ENCODE results near the gene ZFR.

DNA sequence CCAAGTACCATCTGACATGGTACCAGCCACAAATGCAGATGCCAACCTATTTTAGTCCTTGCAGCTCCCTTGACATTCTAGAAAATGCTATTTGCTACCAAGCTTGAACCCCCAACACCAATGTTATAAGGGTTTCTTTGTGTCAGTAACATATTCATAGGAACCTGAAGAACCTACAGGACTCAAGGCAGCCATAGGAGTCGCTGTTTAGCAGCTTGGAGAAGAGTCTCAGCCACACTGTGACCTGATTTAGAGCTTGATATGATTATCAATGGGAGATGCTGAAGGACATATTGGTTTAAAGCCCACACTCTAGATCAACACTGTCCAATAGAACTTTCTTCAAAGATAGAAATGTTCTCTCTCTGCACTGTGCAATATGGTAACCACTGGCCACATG is 6.4 kb upstream of the ZFR start:
- TF ChIP-seq, protein P1, sequence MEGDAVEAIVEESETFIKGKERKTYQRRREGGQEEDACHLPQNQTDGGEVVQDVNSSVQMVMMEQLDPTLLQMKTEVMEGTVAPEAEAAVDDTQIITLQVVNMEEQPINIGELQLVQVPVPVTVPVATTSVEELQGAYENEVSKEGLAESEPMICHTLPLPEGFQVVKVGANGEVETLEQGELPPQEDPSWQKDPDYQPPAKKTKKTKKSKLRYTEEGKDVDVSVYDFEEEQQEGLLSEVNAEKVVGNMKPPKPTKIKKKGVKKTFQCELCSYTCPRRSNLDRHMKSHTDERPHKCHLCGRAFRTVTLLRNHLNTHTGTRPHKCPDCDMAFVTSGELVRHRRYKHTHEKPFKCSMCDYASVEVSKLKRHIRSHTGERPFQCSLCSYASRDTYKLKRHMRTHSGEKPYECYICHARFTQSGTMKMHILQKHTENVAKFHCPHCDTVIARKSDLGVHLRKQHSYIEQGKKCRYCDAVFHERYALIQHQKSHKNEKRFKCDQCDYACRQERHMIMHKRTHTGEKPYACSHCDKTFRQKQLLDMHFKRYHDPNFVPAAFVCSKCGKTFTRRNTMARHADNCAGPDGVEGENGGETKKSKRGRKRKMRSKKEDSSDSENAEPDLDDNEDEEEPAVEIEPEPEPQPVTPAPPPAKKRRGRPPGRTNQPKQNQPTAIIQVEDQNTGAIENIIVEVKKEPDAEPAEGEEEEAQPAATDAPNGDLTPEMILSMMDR (IDR thresholded peaks at IDR 0.05): peak; percentile 50
- no peak for TF ChIP-seq ZFX (IDR thresholded peaks at IDR 0.05; ENCODE audit: borderline replicate concordance)

Data from 22Rv1 (cell line).